ENCODE results near the gene FCRL4.

GRCh38 chr1:157624471-157624870, 26.6 kb upstream of the FCRL4 start:
- TF ChIP-seq, protein P1, sequence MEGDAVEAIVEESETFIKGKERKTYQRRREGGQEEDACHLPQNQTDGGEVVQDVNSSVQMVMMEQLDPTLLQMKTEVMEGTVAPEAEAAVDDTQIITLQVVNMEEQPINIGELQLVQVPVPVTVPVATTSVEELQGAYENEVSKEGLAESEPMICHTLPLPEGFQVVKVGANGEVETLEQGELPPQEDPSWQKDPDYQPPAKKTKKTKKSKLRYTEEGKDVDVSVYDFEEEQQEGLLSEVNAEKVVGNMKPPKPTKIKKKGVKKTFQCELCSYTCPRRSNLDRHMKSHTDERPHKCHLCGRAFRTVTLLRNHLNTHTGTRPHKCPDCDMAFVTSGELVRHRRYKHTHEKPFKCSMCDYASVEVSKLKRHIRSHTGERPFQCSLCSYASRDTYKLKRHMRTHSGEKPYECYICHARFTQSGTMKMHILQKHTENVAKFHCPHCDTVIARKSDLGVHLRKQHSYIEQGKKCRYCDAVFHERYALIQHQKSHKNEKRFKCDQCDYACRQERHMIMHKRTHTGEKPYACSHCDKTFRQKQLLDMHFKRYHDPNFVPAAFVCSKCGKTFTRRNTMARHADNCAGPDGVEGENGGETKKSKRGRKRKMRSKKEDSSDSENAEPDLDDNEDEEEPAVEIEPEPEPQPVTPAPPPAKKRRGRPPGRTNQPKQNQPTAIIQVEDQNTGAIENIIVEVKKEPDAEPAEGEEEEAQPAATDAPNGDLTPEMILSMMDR (optimal IDR thresholded peaks at IDR 0.05 in 1 of 3, IDR thresholded peaks at IDR 0.05 in 1 of 3, conservative IDR thresholded peaks at IDR 0.05 in 1 of 3; ENCODE audit: extremely low read depth in 1 of 3, insufficient read depth in 2 of 3, low read length in 3 of 3) = no peak
- no peak for TF ChIP-seq EZH2 (IDR thresholded peaks at IDR 0.05; ENCODE audit: low read length)

All from keratinocyte (primary cell).